IgD-negative memory B cell (primary cell): ENCODE measurements around the gene WDSUB1. TPM values are rescaled to one million over a fixed set of nuclear protein-coding genes. Genes with fewer than 3 reads are reported as not detected.

Experiments
- H3K27ac Mint-ChIP-seq, 3 donors: one replicate each; pipeline ENCODE4 v1.8.0; 2020 to 2022; ENCODE audit warnings: mild to moderate bottlenecking in 3 of 3, mixed read lengths in 3 of 3, moderate library complexity in 1 of 3
- H3K27me3 Mint-ChIP-seq: one replicate; pipeline ENCODE4 v1.8.0; 2021; ENCODE audit warnings: mixed read lengths
- H3K36me3 Mint-ChIP-seq: one replicate; pipeline ENCODE4 v1.8.0; 2020; ENCODE audit warnings: mild to moderate bottlenecking, mixed read lengths
- H3K4me1 Mint-ChIP-seq, 3 donors: one replicate each; pipeline ENCODE4 v1.8.0; 2020 to 2022; ENCODE audit warnings: mixed read lengths in 3 of 3, mild to moderate bottlenecking in 1 of 3
- H3K4me3 Mint-ChIP-seq, 4 donors: one replicate each; pipeline ENCODE4 v1.8.0; 2020 to 2022; ENCODE audit warnings: mild to moderate bottlenecking in 4 of 4, mixed read lengths in 4 of 4, moderate library complexity in 3 of 4
- H3K9me3 Mint-ChIP-seq, 3 donors: one replicate each; pipeline ENCODE4 v1.8.0; 2020 to 2021; ENCODE audit warnings: mixed read lengths in 3 of 3, mild to moderate bottlenecking in 1 of 3
- polyA plus RNA-seq: library from polyadenylated mRNA; unstranded; fragments of 300-500 nt; fragmentation: Illumina TruSeq; gene quantifications from one replicate; pipeline ENCODE4 v1.2.3, GENCODE V29; 2021

WDSUB1 gene
- polyA plus RNA-seq, 1 donor from 2014 or later: 12.3 TPM

DNA sequence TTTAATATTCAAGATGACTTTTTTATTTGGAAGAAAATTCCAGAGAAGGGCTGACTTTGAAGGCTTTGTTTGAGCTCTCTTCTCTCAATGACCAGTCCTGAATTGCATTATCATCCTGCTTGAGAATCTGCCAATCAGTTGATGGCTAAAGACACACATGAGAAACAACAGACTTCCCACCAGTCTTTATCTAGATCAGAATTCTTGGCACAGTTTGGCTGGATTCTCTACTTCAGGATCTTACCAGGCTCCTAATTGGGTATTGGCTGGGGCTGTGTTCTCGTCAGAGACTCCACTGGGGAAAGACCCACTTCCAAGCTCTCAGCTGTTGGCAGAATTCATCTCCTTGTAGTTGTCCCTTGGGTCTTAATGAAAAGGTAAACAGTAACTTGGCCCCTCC lies 86.0 kb downstream of the WDSUB1 start:
- Mint-ChIP-seq H3K27me3 (peaks cover 3% of the 10 kb centered on the region), H3K9me3 (no peaks in the 10 kb centered on the region), H3K27ac (peak overlapping the region in 2 of 3 donors; percentile 68 to 94), H3K4me3 (no peak overlapping the region), H3K4me1 (peaks cover 0 to 14% (median 9%) of the 10 kb centered on the region in 3 donors), H3K36me3 (no peaks in the 10 kb centered on the region)

DNA sequence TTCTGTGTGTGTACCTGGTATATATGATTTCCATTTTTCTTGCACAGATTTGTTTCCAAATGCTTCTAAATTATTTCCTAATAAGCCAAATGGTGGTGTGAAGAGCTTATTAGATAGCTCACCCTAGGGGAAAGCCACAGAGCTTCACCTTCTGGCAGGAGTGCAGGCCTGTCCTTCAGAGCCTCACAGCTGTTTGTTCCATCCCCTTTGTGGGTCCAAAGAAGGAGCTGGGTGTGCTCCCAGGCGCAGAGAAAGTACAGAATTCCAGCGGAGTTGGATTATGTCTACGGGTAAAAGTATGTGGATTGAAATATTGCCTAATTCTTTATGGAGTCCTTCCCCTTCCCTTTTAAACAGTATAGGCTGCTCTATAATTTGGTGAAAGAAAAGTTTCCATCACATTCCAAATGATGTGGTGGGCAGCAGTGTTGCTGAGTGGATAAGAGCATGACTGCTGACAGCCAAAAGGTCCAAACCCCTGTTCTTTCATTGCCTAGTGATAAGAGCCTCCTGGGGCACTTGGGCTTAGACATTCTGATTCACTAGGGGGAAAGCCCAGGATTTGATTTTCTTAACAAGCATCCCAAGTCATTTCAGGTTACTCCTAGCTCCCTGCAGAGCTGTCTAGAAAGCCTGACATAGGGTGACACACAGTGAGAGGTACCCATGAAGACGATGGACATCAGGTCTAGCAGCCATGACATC lies 86.6 kb downstream of the WDSUB1 start:
- H3K27me3 Mint-ChIP-seq: peaks cover 3% of the 10 kb centered on the region
- peaks cover 0 to 14% (median 9%) of the 10 kb centered on the region in 3 donors for H3K4me1 Mint-ChIP-seq
- H3K4me3 Mint-ChIP-seq: no peak overlapping the region
- no peaks in the 10 kb centered on the region for H3K36me3 Mint-ChIP-seq
- H3K27ac Mint-ChIP-seq: peak overlapping the region in 2 of 3 donors; percentile 59 to 94
- no peaks in the 10 kb centered on the region for H3K9me3 Mint-ChIP-seq

DNA sequence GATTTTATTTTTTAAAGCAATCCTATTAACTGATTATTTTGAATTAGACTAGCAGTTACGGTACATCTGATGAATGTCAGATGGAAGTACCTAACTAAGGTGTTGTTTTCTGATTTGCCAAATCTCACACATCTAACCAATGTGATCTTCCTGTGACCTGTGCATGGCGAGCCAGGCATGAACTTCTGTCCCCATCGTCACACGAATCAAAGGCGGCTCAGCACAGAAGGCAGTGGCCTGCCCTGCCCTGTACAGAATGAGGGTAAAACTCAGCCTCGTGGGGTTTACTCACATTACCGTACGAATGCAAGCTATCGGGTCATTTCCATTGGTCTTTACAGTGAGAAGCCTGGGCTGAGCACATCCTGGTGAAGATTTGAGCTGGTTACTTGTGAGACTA lies 87.3 kb downstream of the WDSUB1 start:
- Mint-ChIP-seq H3K4me1 (peaks cover 0 to 14% (median 9%) of the 10 kb centered on the region in 3 donors), H3K27me3 (peaks cover 3% of the 10 kb centered on the region), H3K27ac (no peak overlapping the region), H3K4me3 (no peak overlapping the region), H3K9me3 (no peaks in the 10 kb centered on the region), H3K36me3 (no peaks in the 10 kb centered on the region)

DNA sequence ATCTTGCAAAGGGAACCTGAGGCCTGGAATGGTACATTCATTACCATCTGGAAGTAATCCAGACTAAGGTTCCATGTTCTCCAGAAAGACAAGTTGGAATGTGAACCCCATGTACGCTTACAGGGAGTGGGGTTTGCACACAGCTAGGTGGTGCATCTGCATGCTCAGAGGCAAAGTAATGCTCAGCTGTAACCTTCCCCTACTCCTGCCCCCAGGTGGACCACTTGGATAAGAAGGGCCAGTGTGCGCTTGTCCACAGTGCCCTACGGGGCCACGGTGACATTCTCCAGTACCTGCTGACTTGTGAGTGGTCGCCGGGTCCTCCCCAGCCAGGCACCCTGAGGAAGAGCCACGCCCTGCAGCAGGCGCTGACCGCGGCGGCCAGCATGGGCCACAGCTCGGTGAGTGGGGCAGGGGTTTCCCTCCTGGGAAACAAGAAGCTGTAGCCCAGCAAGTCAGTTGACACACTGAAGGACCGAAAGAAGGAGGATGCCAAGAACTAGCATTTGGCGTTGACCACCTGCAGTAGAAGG lies 90.0 kb downstream of the WDSUB1 start:
- H3K27ac Mint-ChIP-seq: no peak overlapping the region
- no peaks in the 10 kb centered on the region for H3K36me3 Mint-ChIP-seq
- no peaks in the 10 kb centered on the region for H3K9me3 Mint-ChIP-seq
- H3K27me3 Mint-ChIP-seq: peaks cover 3% of the 10 kb centered on the region
- no peak overlapping the region for H3K4me3 Mint-ChIP-seq
- H3K4me1 Mint-ChIP-seq: peaks cover 0 to 9% (median 8%) of the 10 kb centered on the region in 3 donors

DNA sequence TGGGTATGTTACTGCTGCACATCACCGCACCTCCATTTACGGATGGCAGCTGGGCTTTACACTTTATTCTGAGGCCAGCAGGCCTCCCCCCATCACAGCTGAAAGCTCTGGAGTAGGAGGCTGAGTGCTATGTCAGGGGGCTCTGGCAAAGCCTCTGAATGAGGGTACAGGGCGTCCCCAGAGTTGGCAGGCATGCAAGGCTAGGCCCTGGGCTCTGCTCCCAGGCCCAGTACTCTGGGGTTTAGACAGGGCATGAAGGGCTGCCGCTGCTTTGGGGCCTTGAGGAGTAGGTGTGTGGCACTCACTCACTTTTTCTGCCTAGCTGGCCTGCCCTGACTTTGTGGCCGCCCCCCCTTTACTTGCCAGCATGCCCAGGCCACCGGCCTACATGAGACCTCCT lies 90.8 kb downstream of the WDSUB1 start:
- Mint-ChIP-seq H3K36me3 (no peaks in the 10 kb centered on the region), H3K9me3 (no peaks in the 10 kb centered on the region), H3K27ac (no peak overlapping the region), H3K27me3 (peaks cover 3% of the 10 kb centered on the region), H3K4me3 (no peak overlapping the region), H3K4me1 (peaks cover 0 to 3% (median under 1%) of the 10 kb centered on the region in 3 donors)

- Mint-ChIP-seq H3K4me1 (no peaks in the 10 kb centered on the region), H3K36me3 (no peaks in the 10 kb centered on the region), H3K4me3 (no peak overlapping the region), H3K27me3 (peaks cover 3% of the 10 kb centered on the region), H3K9me3 (no peaks in the 10 kb centered on the region), H3K27ac (no peak overlapping the region)
These were observed 92.3 kb downstream of the WDSUB1 start for GRCh38 chr2:159194241-159194640.

- H3K9me3 Mint-ChIP-seq: no peaks in the 10 kb centered on the region
- peaks cover 3% of the 10 kb centered on the region for H3K27me3 Mint-ChIP-seq
- H3K27ac Mint-ChIP-seq: no peak overlapping the region
- no peaks in the 10 kb centered on the region for H3K36me3 Mint-ChIP-seq
- no peak overlapping the region for H3K4me3 Mint-ChIP-seq
- H3K4me1 Mint-ChIP-seq: no peaks in the 10 kb centered on the region
These were observed 92.7 kb downstream of the WDSUB1 start for GRCh38 chr2:159193791-159194190.

DNA sequence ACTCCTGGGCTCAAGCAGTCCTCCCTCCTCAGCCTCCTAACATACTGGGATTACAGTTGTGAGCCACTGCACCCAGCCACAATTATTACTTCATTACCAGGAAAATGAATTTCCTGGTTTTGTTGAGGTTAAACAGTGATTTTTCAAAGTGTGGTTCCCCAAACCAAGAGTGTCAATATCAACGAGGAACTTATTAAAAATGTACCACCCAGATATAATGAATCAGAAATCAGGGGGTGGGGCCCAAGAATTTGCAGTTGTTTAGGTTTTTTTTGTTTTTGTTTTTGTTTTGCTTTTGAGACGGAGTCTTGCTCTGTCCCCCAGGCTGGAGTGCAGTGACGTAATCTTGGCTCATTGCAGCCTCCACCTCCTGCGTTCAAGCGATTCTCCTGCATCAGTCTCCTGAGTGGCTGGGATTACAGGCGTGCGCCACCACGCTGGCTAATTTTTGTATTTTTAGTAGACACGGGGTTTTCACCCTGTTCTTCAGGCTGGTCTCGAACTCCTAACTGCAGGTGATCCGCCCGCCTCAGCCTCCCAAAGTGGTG lies 94.1 kb downstream of the WDSUB1 start:
- H3K4me3 Mint-ChIP-seq: no peak overlapping the region
- H3K9me3 Mint-ChIP-seq: no peaks in the 10 kb centered on the region
- peaks cover 1% of the 10 kb centered on the region for H3K27me3 Mint-ChIP-seq
- H3K36me3 Mint-ChIP-seq: no peaks in the 10 kb centered on the region
- H3K4me1 Mint-ChIP-seq: no peaks in the 10 kb centered on the region
- H3K27ac Mint-ChIP-seq: no peak overlapping the region

- no peak overlapping the region for H3K27ac Mint-ChIP-seq
- no peaks in the 10 kb centered on the region for H3K36me3 Mint-ChIP-seq
- H3K27me3 Mint-ChIP-seq: no peaks in the 10 kb centered on the region
- peaks cover 0 to 12% (median 9%) of the 10 kb centered on the region in 3 donors for H3K4me1 Mint-ChIP-seq
- no peaks in the 10 kb centered on the region for H3K9me3 Mint-ChIP-seq
- no peak overlapping the region for H3K4me3 Mint-ChIP-seq
These were observed 98.1 kb downstream of the WDSUB1 start for GRCh38 chr2:159188449-159188848.

DNA sequence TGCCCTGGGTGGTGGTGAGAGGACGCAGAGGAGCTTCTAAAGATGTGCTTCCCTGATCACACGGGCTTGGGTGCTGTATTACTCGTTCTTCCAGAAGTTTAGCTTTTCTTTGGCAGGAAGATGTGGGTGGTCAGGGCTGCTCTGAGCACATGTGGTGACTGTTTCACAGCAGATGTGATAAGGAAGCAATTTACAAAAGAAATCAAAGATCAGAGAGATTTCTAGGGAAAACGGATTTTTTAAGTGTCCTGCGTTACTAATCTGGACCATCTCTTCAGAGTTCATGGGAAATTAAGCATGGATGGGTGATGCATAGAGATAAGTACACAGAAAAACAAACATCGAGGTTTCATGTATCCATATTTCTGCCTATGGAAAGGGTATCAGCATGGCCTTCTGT lies 99.4 kb downstream of the WDSUB1 start:
- no peaks in the 10 kb centered on the region for H3K9me3 Mint-ChIP-seq
- peaks cover 0 to 12% (median 11%) of the 10 kb centered on the region in 3 donors for H3K4me1 Mint-ChIP-seq
- no peak overlapping the region for H3K27ac Mint-ChIP-seq

GRCh38 chr2:159186462-159186861 lies 100.0 kb downstream of the WDSUB1 start:
- no peak overlapping the region for H3K27ac Mint-ChIP-seq
- H3K36me3 Mint-ChIP-seq: peaks cover 2% of the 10 kb centered on the region
- peak overlapping the region in 1 of 4 donors; percentile 47 for H3K4me3 Mint-ChIP-seq
- peaks cover 6% of the 10 kb centered on the region for H3K27me3 Mint-ChIP-seq
- peaks cover 0 to 12% (median 11%) of the 10 kb centered on the region in 3 donors for H3K4me1 Mint-ChIP-seq
- H3K9me3 Mint-ChIP-seq: no peaks in the 10 kb centered on the region

More for the DNA sequence above, 99.4 kb downstream of the WDSUB1 start:
- Mint-ChIP-seq H3K27me3 (peaks cover 2% of the 10 kb centered on the region), H3K4me3 (no peak overlapping the region), H3K36me3 (peaks cover 2% of the 10 kb centered on the region)
